Dermis microvascular lymphatic vessel endothelial cell (primary cell): ENCODE measurements around the gene TMEM200C. TPM values are rescaled to one million over a fixed set of nuclear protein-coding genes. Genes with fewer than 3 reads are reported as not detected.

ENCODE experiments used
- DNase-seq, 2 donors: peaks; one replicate each; pipeline versions ENCODE4 v3.0.0 to v3.0.0-alpha.2; 2010; ENCODE audit warnings: low read depth in 2 of 2
- total RNA-seq: library from RNA; depleted of rRNA; stranded (reverse); fragments of >200 nt; gene quantifications from 2 replicates; pipeline ENCODE4 v1.2.1, GENCODE V29; 2014

Gene TMEM200C
- under 0.01 TPM in 1 of 2 replicates, not detected in the other for total RNA-seq

GRCh38 chr18:5895299-5895875 lies at the start of gene TMEM200C:
Gene TMEM200C (minus strand): TSS chr18:5895522. CDS start chr18:5892063, 3,459 bp downstream.
- no peak for DNase-seq

- no peak for DNase-seq
Observed at GRCh38 chr18:5944448-5944847, 49.1 kb upstream of the TMEM200C start.

DNA sequence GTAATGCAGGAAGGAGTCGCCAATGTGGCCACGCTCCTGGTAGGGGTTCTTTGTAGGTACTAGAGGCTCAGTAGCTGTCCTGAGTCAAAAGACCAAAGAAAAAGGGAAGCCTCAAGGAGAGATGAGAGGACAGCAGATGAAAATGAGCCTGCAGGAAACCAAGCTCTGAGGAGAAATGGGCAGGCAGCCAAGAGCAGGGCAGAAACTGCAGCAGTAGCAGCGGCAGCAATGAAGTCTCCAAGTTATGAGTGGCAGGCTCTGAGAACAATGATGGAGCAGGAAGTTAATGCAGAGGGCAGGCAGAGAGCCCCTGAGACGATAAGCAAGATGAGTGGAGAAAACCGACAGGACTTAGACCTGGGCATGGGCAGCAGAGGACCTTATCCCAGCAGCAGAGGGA lies 48.2 kb upstream of the TMEM200C start:
- no peak for DNase-seq

DNA sequence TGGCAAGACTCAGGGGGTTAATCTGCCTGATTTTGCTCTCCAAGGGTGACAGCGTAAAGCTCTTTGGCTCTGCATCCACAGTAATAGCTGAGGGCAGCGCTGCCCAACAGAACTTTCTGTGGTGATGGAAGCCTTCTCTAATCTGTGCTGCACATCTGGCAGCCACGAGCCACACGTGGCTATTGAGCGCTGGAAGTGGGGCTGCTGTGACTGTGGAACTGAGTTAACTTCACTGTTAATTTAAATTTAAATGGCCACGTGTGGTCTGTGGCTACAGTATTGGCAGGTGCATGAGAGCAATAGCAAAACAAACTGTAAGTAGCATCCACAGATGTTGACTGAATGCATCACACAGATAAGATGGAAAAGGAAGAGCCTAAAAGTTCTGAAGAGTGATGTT lies 47.3 kb upstream of the TMEM200C start:
- DNase-seq: no peak

GRCh38 chr18:5941890-5942289 lies 46.6 kb upstream of the TMEM200C start:
- DNase-seq: no peak

DNA sequence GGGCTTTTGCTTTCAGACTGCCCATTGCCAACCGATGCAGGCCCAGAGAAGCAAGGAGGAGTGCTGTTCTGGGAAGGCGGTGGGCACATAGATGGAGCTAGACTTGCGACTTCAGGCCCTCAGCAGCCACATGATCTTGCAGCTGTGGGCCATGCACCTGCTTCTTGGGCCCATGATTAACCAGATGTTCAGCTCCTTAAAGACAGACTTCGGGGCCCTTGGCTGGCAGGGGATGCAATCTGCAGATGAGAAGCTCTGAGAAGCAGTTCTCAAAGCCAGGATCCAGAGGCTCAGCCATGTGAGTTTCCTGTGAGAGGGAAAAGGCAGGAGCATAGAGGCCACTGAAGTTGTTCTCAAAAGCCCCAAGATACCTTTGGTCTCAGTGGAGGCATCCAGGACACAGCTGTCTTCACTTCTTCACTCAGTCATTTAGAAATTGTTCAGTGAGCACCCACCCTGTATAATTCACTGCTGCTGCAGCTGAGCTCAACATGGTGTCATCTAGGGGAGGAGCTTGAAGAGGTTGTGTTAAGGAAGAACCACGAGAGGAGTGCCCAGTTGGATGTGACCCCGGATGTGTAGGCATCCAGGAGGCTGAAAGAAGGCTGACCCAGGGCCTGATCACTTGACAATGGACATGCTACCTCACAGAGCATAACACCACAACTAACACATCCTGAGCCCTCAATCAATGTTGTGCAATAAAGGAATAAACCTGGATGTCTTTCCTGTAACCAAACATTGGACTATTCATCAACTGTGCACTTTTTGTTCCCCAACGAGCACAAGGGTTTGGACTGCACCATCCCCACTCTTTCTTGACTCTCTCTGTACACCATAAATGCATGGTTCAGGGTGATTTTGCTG lies 44.7 kb upstream of the TMEM200C start:
- no peak for DNase-seq

DNA sequence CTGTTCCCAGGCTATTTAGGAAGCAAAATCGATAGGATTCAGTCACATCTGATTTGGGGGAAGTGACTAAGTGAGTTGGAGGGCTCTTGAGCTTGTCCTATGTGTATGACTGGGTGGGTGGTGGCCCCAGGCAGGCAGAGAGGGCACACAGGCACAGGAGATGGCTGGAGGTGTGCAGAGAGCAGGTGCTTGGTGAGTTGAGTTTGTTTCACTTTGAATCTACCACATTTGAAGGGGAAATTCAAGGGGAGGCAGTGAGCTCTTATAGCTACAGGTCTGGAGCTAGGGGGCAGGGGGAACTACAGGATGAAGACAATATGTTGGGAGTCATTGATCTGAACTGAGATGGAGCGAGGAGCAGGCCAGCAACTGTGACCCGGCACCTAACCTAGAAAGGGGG lies 42.5 kb upstream of the TMEM200C start:
- DNase-seq: no peak

DNA sequence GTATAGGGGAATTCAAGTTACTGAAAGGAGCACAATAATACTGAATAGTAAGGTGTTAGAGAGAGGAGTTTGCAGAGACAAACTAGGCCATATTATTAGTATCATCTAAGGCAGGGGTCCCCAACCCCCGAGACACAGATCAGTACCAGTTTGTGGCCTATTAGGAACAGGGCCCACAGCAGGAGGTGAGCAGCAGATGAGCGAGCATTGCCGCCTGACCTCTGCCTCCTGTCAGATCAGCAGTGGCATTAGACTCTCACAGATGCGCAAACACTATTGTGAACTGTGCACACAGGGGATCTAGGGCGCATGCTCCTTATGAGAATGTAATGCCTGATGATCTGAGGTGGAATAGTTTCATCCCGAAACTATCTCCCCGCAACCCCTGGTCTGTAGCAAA lies 41.8 kb upstream of the TMEM200C start:
- no peak for DNase-seq

DNA sequence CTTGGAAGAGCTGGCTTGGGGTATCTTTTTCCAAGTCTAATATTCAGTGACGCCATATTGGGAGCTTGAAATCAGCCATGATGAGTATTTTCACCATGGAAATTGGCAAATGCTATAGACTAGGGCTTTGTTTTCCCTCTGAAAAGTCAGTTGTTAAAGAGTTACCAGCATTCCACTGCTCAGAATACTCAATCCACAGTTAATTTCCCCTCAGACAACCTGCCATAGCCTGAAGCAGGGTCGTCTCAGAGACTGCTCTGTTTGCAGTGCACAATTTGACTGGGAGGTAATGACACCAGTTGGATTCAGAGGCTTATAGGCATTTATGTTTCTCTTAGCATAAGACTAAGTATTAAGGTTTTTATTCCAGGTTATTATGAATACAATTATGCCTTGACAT lies 35.5 kb upstream of the TMEM200C start:
- no peak for DNase-seq

GRCh38 chr18:5918205-5918858 lies 23.0 kb upstream of the TMEM200C start:
- DNase-seq: no peak

DNA sequence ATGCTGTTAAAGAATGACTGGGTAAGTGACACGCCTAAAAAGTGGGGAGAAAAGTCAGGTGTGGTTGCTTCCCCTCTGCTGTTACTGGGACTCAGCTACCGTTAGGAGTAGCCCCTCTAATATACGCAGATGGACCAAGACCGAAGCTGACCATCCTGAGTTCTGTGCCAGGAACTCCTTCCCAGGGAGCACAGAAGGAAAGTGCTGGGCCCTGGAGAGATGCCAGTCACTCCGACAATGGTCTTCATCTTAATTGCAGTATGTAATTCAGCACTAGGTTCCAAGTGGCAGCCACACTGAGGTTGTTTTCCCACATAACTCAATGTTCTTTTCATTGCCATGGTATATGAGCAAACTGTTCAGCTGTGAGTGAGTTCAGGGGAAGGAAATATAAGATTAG lies 19.6 kb upstream of the TMEM200C start:
- DNase-seq: no peak

DNA sequence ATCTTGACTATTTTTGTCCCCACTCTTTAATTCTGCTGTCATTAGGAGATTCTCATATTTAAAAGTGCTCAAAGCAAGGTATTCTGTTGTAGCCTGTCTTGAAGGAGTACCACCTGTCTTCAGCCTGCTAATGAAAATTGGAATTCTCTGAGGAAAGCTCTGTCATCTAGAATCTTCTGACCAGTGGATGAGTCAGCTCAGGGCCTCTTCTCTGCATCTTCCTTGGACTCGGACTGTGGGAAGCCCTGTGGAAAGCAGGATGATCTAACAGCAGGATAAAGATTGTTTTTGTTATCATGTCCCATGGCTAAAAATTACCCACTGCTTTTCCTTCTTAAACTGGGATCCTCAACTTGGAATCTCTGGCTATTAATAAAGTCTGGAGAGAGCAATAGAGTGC lies 18.7 kb upstream of the TMEM200C start:
- no peak for DNase-seq

DNA sequence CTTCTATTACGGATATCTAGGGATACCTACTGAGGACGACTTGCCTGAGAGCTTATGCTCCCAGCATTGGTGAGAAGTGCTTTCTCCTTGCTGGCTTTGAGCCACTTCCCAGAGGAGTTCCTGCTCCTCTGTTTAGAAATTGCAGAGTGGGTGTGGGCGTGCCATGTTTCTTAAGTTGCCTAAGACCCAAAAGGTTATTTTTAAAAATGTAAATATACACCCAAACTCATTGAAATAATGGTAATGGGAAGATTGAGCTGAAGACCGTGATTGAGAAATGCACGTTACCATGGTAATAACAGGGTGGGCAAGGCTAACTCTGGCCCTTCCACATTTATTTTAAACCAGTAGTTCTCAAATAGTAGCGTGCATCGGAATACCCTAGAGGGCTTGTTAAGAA lies 17.2 kb upstream of the TMEM200C start:
- no peak for DNase-seq

DNA sequence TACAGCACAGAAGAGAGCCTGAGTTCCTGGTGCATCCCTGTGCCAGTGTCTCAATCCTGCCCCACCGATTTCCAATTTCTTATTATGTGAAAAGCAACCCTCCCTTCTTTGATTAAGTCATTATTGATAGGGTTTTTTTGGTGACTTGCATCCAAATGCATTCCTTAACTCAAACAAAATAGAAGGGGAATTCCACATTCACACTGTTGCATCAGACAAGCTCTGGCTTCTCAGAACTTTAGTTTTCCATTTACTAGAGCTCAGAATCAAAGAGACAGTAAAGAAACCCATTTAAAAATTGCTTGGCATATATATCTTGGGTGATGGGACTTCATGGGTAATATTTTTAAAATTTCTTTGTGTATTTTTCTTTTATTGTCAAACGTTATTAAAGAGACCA lies 13.8 kb upstream of the TMEM200C start:
- DNase-seq: no peak

DNA sequence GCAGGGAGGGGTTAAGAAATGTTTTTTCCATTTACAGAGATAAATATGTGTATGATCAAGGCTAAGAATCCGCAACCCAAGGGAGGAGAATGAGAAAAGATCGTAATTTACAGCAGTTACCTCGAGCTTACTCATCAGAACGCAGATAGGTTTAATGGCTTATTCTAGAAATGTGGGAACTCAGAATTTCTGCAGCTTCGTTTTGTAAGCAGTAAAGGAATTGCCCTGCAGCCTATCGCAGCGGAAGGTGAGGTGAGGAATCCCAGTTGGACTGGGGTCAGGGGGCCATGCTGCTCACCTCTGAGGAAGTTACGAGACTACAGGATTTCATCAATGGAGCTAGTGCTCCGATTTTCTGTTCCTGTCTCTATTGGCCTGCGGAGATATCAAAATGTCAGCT lies 8.1 kb upstream of the TMEM200C start:
- no peak for DNase-seq

- no peak for DNase-seq
Observed at GRCh38 chr18:5900262-5900661, 4.9 kb upstream of the TMEM200C start.

DNA sequence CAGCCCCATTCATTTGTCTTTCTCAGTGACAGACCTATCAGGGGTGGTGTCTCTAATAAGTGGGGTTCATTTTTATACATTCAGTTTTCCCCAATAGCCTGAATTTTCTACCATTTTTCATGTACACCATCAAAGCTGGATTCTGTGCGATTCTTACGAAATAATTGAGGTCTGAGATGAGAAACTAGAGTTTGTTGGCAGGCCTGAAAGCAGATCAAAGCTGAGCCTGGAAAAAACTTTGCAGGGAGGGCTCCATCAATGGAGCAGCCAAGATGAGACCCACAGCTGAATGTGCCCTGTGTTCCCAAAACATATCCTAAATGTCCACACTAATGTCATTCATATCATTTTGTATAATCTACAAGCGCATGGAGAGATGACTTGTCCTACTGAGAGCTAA lies 4.5 kb upstream of the TMEM200C start:
- DNase-seq: no peak

DNA sequence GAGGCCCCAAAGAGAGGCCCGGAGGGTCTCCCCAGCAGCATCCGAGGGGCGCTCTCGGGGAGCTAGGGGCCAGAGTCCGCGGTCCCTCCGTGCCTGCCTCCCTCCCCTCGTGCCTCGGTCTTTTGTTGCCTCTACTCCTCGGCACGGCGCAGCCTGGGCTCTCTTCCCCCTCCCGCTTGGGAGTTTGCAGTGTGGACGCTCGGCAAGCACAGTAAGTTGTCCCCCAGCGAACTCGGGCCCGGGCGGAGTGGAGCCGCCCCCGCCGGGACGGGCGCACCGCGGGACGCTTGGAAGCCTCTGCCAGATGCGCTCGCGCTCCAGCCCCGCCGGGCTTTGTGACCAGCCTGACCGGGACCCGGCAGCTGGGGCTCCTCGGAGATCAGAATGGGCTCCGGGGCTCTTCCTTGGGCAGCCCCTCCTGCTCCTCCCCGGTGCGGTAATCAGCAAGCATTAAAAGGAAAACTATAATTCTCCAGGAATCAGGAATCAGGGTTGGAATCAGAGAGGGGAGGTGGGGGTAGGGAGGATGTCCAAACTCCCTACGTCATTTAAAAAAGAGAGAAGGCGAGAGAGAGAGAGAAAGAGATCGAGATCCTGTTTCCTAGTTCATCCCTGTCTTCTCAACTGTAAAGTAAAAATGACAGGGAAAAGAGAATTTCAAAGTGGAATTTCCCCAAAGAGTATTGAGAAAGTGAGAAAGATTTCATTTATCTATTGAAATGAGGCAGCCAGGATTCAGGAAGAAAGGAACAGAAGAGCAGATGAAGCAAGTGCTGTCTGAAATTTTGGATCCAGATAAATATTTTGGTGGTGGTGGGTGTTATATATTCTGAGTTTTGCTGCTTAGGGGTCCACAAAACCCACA lies 786 bp upstream of the TMEM200C start:
- no peak for DNase-seq

DNA sequence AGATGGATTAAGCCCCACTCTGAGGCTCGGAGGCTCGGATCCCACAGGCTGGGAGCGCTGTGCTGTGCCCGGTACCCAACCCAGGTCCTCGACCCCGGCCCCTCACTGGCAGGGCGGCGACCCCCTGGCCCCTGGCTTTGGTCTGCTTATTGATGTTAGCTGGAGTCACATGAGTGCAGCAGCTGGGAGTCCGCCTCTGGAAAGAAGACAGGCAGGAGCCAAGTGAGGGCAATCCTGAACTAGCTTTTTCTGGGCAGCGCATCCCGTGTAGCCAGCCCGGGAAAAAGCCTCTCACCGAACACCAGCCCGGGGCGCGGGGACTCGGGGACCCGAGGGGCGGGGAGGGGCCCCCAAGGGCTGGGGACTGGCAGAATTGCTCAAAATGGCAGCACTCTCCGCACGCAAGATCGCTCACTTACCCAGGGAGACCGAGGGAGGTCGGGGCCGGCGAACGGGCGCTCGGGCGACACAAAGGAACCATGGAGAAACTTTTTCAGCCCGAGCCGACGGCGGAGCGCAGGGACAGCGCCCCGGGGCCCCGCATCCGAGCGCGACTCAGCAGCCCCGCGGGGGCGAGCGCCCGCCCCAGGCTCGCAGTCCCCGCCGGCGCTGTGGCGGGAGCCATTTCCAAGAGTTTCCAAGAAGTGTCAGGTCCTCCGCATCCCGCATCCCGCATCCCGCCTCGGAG lies 567 bp downstream of the TMEM200C start:
- DNase-seq: no peak

- no peak for DNase-seq
Observed at GRCh38 chr18:5893956-5894610, 1.2 kb downstream of the TMEM200C start.
